HepG2 (cell line): ENCODE measurements around the gene B3GALT6. TPM values are rescaled to one million over a fixed set of nuclear protein-coding genes. Genes with fewer than 3 reads are reported as not detected.

Experiments used
- ELF3 ChIP-seq: IDR thresholded peaks from 2 replicates; pipeline ENCODE4 v1.6.1; 2016; ENCODE audit warnings: missing genetic modification reagents, missing compliant biosample characterization
- HMG20A ChIP-seq: IDR thresholded peaks from 2 replicates; pipeline ENCODE4 v1.6.1; 2016; ENCODE audit warnings: borderline replicate concordance
- HNF4G ChIP-seq, 2 experiments: sonication (generic) in 1 of 2; formaldehyde crosslinking in 1 of 2; IDR thresholded peaks; 2 replicates each; pipeline versions ENCODE4 v1.4.0 to v1.6.1; 2011 to 2020; ENCODE audit warnings: borderline replicate concordance in 2 of 2, low read depth in 2 of 2, mild to moderate bottlenecking in 2 of 2, low read length in 1 of 2, missing genetic modification reagents in 1 of 2, moderate library complexity in 1 of 2
- LCORL ChIP-seq, 2 experiments: fragments of 450-650 bp in 1 of 2; sonication (generic) in 1 of 2; formaldehyde crosslinking in 1 of 2; IDR thresholded peaks; 2 replicates each; pipeline versions ENCODE4 v1.5.0 to v1.6.1; 2017 to 2020; ENCODE audit warnings: antibody characterized with exemption in 1 of 2, missing genetic modification reagents in 1 of 2
- NFIB ChIP-seq: sonication (generic); formaldehyde crosslinking; IDR thresholded peaks from 2 replicates; pipeline ENCODE4 v1.9.0; 2021; ENCODE audit warnings: missing genetic modification reagents, mild to moderate bottlenecking, borderline replicate concordance
- NFYB ChIP-seq: sonication (generic); formaldehyde crosslinking; IDR thresholded peaks from 2 replicates; pipeline ENCODE4 v1.4.0; 2020; ENCODE audit warnings: missing genetic modification reagents
- PHF8 ChIP-seq: sonication (generic); formaldehyde crosslinking; IDR thresholded peaks from 2 replicates; pipeline ENCODE4 v1.5.0; 2020; ENCODE audit warnings: missing genetic modification reagents
- POLR2G ChIP-seq: fragments of 200-400 bp; formaldehyde crosslinking; IDR thresholded peaks from 2 replicates; pipeline ENCODE4 v1.6.1; 2018; ENCODE audit warnings: mild to moderate bottlenecking, low read depth, low read length, moderate library complexity
- PPARG ChIP-seq: conservative IDR thresholded peaks from 2 replicates; pipeline ENCODE4 v1.6.1; 2016; ENCODE audit warnings: missing biosample characterization, missing genetic modification reagents
- SMC3 ChIP-seq: IDR thresholded peaks from 2 replicates; pipeline ENCODE4 v1.6.1; 2011; ENCODE audit warnings: low read length, improper control_type of control experiment
- TAF1 ChIP-seq: sonication (generic); formaldehyde crosslinking; IDR thresholded peaks from 2 replicates; pipeline ENCODE4 v1.4.0; 2020; ENCODE audit warnings: missing genetic modification reagents
- ZNF20 ChIP-seq: sonication (generic); formaldehyde crosslinking; IDR thresholded peaks from 2 replicates; pipeline ENCODE4 v1.4.0; 2020; ENCODE audit warnings: mild to moderate bottlenecking, moderate library complexity, missing genetic modification reagents
- polyA plus RNA-seq, 8 experiments: library from polyadenylated mRNA; depleted of rRNA in 3 of 8; stranded (reverse) in 7 of 8; unstranded in 1 of 8; fragments of >200 nt; fragmentation: Illumina TruSeq in 4 of 8; extraction: Trizol in 4 of 8; gene quantifications; 2 replicates each; pipeline versions ENCODE4 v1.2.1 to v1.2.3, GENCODE V29; 2011 to 2016; ENCODE audit warnings: low read depth in 4 of 8, missing spikeins in 1 of 8, mixed read lengths in 1 of 8; ENCODE audit not compliant: insufficient read depth in 1 of 8
- total RNA-seq, 5 experiments: library from RNA; depleted of rRNA; stranded (reverse); fragments of >200 nt; fragmentation: Illumina TruSeq; extraction: Trizol; gene quantifications; 2 replicates each; pipeline ENCODE4 v1.2.3, GENCODE V29; 2016; ENCODE audit warnings: low read depth in 1 of 5
- TF ChIP-seq, protein P1 (sequence below): sonication (generic); formaldehyde crosslinking; IDR thresholded peaks from 2 replicates; pipeline ENCODE4 v1.4.0; 2020; ENCODE audit warnings: missing genetic modification reagents, borderline replicate concordance
- TF ChIP-seq, protein P2 (sequence below): sonication (generic); formaldehyde crosslinking; IDR thresholded peaks from 2 replicates; pipeline ENCODE4 v1.9.0; 2022; ENCODE audit warnings: low read depth, missing genetic modification reagents
- TF ChIP-seq, protein P3 (sequence below): sonication (generic); formaldehyde crosslinking; IDR thresholded peaks from 2 replicates; pipeline ENCODE4 v1.5.1; 2020; ENCODE audit warnings: mild to moderate bottlenecking, missing genetic modification reagents, moderate library complexity
- TF ChIP-seq, protein P4 (sequence below): sonication (generic); formaldehyde crosslinking; conservative IDR thresholded peaks from 2 replicates; pipeline ENCODE4 v1.8.1; 2023; ENCODE audit warnings: missing genetic modification reagents

The B3GALT6 gene
- total and polyA plus RNA-seq, 2 of the 13 experiments (the other 11 are each of a cell fraction or from before 2014, with no cell fraction given): 3.9 to 14.2 TPM

DNA sequence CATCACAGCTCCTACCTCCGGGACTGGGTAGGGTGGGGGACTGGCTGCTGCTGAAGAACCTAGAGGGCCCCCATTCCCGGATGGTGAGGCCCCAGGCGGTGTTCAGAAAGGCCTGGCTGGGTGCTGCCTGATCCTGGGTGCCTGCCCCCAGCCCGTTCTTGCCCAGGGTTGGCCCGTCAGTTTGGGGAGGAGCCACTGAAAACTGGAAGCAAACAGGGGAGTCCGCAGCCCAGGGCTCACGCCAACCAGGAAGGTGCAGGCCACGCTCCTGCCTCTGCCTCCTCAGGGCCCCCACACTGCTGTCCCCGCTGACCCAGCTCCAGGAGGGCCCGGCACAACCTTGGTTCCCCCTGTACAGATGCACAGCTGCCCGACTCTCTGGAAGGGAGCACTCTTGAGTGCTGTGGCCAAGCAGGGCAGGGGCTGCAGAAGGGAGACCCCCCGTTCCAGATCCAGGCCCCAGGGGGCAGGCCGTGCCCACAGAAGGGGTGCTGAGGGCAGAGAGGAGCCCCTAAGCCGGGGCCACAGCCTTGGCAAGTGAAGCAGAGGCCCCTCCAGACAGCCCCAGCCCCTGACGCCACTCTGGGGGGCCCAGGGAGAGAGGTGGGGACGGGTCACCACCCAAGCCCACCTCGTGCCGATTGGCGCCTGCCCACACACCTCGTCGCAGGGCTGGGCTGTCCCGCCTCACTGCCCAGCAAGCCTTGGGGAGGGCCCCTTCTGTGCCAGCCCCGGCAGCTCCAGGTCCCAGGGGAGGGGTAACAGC, 9.0 kb downstream of the B3GALT6 start (continued):
- TF ChIP-seq, protein P1, sequence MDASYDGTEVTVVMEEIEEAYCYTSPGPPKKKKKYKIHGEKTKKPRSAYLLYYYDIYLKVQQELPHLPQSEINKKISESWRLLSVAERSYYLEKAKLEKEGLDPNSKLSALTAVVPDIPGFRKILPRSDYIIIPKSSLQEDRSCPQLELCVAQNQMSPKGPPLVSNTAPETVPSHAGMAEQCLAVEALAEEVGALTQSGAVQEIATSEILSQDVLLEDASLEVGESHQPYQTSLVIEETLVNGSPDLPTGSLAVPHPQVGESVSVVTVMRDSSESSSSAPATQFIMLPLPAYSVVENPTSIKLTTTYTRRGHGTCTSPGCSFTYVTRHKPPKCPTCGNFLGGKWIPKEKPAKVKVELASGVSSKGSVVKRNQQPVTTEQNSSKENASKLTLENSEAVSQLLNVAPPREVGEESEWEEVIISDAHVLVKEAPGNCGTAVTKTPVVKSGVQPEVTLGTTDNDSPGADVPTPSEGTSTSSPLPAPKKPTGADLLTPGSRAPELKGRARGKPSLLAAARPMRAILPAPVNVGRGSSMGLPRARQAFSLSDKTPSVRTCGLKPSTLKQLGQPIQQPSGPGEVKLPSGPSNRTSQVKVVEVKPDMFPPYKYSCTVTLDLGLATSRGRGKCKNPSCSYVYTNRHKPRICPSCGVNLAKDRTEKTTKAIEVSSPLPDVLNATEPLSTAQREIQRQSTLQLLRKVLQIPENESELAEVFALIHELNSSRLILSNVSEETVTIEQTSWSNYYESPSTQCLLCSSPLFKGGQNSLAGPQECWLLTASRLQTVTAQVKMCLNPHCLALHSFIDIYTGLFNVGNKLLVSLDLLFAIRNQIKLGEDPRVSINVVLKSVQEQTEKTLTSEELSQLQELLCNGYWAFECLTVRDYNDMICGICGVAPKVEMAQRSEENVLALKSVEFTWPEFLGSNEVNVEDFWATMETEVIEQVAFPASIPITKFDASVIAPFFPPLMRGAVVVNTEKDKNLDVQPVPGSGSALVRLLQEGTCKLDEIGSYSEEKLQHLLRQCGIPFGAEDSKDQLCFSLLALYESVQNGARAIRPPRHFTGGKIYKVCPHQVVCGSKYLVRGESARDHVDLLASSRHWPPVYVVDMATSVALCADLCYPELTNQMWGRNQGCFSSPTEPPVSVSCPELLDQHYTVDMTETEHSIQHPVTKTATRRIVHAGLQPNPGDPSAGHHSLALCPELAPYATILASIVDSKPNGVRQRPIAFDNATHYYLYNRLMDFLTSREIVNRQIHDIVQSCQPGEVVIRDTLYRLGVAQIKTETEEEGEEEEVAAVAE (CRISPR knock-in tag): 0 out of 2 replicates have a peak, but pooled peaks have one; percentile 33
- no peak for TF ChIP-seq HMG20A (CRISPR knock-in tag)
- TF ChIP-seq, protein P2, sequence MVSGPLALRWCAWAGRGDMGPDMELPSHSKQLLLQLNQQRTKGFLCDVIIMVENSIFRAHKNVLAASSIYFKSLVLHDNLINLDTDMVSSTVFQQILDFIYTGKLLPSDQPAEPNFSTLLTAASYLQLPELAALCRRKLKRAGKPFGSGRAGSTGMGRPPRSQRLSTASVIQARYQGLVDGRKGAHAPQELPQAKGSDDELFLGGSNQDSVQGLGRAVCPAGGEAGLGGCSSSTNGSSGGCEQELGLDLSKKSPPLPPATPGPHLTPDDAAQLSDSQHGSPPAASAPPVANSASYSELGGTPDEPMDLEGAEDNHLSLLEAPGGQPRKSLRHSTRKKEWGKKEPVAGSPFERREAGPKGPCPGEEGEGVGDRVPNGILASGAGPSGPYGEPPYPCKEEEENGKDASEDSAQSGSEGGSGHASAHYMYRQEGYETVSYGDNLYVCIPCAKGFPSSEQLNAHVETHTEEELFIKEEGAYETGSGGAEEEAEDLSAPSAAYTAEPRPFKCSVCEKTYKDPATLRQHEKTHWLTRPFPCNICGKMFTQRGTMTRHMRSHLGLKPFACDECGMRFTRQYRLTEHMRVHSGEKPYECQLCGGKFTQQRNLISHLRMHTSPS (CRISPR knock-in tag): peak; percentile 72
- TF ChIP-seq, protein P3, sequence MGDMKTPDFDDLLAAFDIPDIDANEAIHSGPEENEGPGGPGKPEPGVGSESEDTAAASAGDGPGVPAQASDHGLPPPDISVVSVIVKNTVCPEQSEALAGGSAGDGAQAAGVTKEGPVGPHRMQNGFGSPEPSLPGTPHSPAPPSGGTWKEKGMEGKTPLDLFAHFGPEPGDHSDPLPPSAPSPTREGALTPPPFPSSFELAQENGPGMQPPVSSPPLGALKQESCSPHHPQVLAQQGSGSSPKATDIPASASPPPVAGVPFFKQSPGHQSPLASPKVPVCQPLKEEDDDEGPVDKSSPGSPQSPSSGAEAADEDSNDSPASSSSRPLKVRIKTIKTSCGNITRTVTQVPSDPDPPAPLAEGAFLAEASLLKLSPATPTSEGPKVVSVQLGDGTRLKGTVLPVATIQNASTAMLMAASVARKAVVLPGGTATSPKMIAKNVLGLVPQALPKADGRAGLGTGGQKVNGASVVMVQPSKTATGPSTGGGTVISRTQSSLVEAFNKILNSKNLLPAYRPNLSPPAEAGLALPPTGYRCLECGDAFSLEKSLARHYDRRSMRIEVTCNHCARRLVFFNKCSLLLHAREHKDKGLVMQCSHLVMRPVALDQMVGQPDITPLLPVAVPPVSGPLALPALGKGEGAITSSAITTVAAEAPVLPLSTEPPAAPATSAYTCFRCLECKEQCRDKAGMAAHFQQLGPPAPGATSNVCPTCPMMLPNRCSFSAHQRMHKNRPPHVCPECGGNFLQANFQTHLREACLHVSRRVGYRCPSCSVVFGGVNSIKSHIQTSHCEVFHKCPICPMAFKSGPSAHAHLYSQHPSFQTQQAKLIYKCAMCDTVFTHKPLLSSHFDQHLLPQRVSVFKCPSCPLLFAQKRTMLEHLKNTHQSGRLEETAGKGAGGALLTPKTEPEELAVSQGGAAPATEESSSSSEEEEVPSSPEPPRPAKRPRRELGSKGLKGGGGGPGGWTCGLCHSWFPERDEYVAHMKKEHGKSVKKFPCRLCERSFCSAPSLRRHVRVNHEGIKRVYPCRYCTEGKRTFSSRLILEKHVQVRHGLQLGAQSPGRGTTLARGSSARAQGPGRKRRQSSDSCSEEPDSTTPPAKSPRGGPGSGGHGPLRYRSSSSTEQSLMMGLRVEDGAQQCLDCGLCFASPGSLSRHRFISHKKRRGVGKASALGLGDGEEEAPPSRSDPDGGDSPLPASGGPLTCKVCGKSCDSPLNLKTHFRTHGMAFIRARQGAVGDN (CRISPR knock-in tag): peak; percentile 75
- TF ChIP-seq, protein P4, sequence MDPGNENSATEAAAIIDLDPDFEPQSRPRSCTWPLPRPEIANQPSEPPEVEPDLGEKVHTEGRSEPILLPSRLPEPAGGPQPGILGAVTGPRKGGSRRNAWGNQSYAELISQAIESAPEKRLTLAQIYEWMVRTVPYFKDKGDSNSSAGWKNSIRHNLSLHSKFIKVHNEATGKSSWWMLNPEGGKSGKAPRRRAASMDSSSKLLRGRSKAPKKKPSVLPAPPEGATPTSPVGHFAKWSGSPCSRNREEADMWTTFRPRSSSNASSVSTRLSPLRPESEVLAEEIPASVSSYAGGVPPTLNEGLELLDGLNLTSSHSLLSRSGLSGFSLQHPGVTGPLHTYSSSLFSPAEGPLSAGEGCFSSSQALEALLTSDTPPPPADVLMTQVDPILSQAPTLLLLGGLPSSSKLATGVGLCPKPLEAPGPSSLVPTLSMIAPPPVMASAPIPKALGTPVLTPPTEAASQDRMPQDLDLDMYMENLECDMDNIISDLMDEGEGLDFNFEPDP: 0 out of 2 replicates have a peak, but pooled peaks have one; percentile 39
- no peak for TF ChIP-seq HNF4G (IDR thresholded peaks at IDR 0.05; ENCODE audit: borderline replicate concordance, low read depth, low read length)
- 0 out of 2 replicates have a peak, but pooled peaks have one; percentile 25 for TF ChIP-seq HNF4G (CRISPR knock-in tag; IDR thresholded peaks at IDR 0.05; ENCODE audit: borderline replicate concordance, low read depth)
- no peak for TF ChIP-seq ZNF20
- TF ChIP-seq LCORL (IDR thresholded peaks at IDR 0.05): no peak
- TF ChIP-seq LCORL (CRISPR knock-in tag; IDR thresholded peaks at IDR 0.05): 0 out of 2 replicates have a peak, but pooled peaks have one; percentile 28
- no peak for TF ChIP-seq SMC3
- TF ChIP-seq TAF1: peak; percentile 65
- peak; percentile 79; the same call in 1 of the 2 replicates for TF ChIP-seq NFIB (CRISPR knock-in tag)
- peak; percentile 78 for TF ChIP-seq POLR2G
- TF ChIP-seq PPARG (CRISPR knock-in tag): 0 out of 2 replicates have a peak, but pooled peaks have one; percentile 17
- TF ChIP-seq ELF3 (CRISPR knock-in tag): peak; percentile 52; the same call in 1 of the 2 replicates
- 0 out of 2 replicates have a peak, but pooled peaks have one; percentile 10 for TF ChIP-seq NFYB (CRISPR knock-in tag)
- TF ChIP-seq PHF8 (CRISPR knock-in tag): peak; percentile 38; the same call in 1 of the 2 replicates
